Activated T-cell treated with anti-CD3 and anti-CD28 coated beads for 24 hours (primary cell): ENCODE data around the gene TNFRSF11A.

Experiments
- DNase-seq: peaks from one replicate; pipeline ENCODE4 v3.0.0-alpha.2; 2020; ENCODE audit warnings: low read depth

The TNFRSF11A gene

DNA sequence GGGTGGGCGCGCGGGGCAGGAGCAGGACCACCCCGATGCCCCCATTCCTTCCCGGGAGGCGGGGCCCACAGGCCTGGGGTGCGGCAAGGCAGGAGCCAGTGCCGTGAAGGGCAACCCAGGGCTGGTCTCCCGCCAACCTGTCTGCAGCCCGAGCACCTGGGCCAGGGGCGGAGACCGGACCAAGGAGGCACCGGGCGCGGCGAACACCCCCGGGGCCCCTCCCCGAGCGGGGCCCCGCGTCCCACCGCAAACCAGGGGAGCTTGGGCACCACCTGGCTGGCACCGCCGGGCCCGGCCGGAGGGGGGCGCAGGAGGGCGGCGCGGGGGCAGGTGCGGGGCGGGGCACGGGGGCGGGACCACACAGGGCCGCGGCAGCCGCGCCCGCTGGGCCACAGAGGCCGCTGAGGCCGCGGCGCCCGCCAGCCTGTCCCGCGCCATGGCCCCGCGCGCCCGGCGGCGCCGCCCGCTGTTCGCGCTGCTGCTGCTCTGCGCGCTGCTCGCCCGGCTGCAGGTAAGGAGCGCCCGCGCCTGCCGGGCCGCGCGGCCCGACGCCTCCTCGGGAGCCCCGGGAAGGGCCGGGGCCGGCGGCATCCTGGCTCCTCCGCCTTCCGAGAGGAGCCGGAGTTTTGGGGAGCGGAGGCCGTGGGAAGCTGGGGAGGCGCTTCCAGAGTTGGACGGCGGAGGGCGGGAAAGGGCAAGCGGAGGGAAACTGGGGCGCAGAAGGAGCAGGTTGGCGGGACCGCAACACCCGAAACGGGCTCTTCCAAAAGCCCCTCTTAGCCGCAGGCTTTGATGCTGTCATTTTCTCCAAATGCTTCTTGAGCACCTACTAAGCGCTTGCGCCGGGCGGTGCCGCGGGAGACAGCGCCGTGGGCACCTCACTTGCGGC is at the start of gene TNFRSF11A:
Gene TNFRSF11A, plus strand, starts transcription at position 394 of the 889 bp plus-strand sequence. Its CDS starts 43 bp downstream, at position 437.
- peak; percentile 56 for DNase-seq

DNA sequence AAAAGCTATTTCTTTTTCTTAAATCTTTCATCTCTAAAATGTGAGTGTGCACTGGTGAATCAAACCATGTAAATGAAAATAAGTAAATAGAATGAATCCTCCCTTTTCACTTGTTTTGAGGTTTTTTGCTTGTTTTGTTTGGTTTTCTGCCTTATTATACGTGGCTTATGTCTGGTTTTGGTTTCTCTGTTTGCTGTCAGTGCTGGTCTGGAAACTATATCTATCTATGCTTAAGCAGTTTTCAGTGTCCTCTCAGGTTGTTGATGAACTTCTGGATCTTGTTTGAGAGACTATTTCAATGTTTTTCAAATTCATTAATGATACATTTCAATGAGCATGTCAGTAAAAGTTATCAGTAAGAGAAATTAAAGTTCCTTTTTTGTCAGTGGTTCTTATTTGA is 48.1 kb upstream of the TNFRSF11A start:
- DNase-seq, result no peak

DNA sequence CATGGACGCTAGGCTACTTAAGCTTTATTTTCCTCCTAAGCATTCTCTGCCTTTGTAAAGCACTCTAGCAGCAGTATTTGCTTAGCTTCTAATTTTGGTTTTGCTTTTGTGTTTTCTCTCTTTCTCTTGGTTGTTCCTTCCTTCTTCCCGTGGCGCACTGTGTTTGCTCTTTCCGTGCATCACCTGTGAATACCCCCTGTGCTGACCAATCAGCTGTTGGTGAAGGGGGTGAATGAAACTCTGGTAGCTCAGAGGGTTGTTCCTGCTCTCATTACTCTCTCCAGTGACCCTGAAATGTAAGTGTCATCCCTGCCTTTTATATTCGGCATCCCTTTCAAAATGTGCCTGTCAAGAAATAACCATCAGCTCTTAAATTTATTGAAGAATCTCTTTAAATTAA is 45.5 kb upstream of the TNFRSF11A start:
- DNase-seq, result no peak

DNA sequence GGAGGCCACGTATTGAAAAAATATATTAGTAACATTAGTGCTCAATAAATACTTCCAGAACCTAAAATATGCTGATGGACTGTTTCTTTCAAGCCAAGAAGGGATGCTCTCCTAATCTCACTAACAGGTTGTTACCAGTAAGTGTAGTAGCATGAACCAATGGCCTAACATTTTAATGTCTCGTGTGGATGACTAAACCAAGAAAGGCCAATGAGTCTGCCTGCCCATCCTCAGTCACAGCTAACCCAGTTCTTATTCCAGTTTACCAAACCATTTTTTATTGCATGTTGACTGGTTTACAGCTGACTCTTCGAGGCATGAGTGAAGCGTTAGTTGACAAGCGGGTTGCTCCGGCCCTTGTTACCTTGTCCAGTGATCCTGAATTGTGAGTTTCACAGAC is 45.1 kb upstream of the TNFRSF11A start:
- no peak for DNase-seq

- no peak for DNase-seq
These were observed 44.3 kb upstream of the TNFRSF11A start for GRCh38 chr18:62280786-62281185.

DNA sequence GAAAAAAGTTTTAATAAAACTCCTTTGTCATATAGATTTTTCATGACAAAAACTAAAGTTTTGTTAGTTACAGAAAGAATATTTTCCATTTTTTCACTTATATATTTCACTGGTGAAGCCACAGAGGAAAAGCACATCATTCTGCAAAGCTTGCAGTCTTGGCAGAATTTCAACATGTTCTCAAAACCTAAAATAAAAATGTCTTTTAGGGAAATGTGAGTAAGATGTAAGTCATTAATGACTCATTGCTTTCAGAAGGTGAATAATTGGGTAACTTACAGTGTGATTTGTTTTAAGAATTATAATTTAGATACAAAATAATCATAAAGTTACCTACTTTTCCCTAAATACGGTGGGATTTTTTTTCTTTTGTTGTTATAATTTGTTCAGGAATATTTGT is 43.4 kb upstream of the TNFRSF11A start:
- no peak for DNase-seq

- DNase-seq, result no peak
These were observed 42.9 kb upstream of the TNFRSF11A start for GRCh38 chr18:62282188-62282629.

DNA sequence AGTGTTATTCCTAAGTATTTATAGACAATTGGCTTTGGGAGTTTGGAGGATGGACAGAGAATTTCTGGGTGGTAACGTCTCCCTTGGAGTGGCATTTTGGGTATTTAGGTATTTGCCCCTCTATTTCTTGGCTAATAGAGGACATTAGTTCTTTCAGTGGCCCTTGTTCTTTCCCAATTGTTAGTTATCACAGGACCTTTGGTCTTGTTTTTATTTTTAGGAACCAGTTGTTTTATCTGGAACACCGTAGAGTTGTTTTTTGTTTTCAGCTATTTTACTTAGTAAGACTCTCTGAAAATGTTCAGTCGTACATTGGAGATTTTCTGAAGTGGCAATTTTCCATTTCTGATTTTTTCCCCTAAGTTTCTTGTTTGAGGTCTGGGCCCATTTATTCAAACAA is 40.5 kb upstream of the TNFRSF11A start:
- no peak for DNase-seq

DNA sequence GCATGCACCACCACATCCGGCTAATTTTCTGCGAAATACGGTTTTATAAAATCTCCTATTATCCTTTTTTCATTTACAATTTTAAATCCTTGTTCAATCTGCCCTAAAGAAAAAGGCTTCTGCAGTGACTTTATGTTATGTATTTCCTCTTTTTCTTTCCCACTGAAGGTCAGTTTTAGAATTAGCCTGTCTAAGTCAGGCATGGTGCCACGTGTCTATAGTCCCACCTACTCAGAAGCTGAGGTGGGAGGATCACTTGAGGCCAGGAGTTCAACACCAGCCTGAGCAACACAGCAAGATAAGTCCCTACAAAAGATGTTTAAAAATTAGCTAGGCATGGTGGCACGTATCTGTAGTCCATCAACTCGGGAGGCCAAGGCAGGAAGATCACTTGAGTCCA is 39.8 kb upstream of the TNFRSF11A start:
- no peak for DNase-seq

- no peak for DNase-seq
These were observed 37.1 kb upstream of the TNFRSF11A start for GRCh38 chr18:62287781-62288664.

- DNase-seq, result no peak
These were observed 36.5 kb upstream of the TNFRSF11A start for GRCh38 chr18:62288665-62289008.

DNA sequence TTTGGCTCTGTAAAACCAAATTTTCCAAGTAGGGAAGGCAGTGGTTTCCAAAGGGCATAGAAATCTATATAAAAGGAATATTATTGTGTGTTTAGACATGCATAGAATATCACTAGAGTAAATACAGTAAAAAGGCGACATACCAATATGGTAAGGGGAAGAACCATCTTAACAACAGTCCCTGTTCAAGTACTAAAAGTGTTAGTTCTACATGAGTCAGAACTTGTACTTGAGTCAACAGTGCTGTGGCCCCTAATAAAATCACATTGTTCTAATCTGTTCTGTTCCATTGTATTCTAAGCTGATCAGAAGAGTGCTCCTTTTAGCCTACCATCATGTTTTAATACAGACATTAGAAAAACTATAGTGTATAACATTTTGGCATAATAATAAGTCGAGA is 36.1 kb upstream of the TNFRSF11A start:
- DNase-seq, result no peak

DNA sequence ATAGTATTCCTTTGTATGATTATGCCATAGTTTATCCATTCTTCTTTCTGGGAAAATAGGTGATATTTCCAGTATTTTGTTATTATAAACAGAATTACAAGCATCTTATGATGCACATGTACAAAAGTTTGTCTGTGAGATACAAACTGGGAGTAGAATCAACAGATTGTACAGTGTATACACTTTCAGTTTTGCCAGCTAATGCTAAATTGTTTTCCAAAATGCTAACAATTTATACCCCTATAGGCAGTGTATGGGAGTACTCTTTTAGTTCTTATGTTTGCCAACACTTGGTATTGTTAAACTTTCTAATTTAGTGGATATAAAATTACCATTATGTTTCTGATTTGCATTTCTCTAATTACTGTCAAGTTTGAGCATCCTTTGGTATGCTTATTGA is 31.0 kb upstream of the TNFRSF11A start:
- no peak for DNase-seq

DNA sequence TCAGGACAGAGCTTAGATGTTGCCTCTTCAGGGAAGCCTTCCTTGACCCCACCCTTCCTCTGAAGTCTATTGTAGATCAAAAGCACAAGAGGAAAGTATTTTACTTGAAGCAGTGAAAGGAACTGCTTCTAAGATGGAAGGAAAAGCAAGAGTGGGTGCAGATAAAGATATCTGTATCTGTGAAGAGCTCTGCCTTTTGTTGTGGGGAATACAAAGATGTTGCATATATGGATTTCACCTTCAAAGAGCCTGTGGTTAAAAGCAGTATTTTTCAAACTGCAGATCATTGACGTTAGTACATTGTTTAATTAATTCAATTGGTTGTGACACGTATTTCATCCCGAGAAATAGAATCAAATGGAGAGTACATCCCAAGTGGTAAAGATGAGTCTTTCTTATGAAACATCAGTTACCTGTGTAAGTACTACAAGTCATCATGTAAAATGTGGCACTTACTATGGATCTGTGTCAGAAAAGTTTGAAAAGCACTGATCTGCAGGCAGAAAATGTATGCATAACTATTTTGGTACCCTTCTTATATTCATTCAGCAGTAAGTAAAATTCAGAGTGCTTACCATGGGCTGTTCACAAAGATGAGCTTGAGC is 24.6 kb upstream of the TNFRSF11A start:
- no peak for DNase-seq

DNA sequence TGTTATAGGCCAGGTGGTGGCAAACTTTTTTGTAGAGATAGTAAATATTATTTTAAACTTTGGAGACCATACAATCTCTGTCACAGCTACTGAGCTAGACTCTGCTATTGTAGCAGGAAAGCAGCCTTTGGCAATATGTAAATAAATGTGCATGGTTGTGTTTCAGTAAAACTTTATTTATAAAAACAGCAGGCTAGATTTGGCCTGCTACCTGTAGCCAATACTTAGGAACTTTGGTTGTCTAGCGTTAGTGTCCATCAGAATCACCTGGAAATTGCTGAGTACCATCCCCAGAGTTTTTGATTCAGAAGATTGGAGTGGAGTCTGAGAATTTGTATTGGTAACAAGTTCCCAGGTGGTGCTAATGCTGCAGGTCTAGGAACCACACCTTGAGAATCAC is 23.8 kb upstream of the TNFRSF11A start:
- no peak for DNase-seq

DNA sequence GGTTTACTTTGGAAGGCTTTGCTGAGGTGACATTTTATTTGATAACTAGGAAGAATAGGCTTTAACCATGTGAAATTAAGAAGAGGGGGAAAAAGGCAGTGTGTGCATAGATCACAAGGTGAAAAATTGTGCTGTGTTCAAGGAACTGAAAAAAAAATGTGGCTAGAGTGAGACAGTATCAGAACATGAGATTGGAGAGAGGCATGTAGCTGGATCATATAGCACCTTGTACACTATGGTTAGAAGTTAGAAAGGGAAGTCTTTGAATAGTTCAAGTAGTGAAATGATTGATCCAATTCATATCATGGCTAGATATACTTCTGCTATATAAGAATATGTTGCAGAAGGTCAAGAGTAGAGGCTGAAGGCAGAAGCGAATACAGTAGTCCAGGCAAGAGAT is 12.3 kb upstream of the TNFRSF11A start:
- no peak for DNase-seq

- DNase-seq, result no peak
These were observed 6.6 kb upstream of the TNFRSF11A start for GRCh38 chr18:62318228-62319180.

DNA sequence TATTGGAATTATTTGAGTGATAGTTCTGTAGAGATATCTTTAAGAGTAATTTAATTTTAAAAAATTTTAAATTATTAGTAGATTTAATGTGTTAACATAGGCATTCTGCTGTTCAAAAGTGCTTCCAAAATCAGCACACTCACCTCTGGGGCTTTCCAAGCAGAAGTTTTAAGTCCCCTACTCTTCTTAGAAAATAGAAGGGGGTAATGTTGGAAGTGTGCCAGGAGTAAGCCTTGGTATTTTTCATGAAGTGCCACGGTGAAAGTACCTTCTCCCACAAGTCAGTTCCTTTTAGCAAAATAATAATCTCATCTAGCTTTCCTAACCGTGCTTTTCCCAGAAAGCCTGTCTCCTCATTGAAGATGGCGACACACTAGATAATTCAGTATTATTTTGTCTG is 3.9 kb upstream of the TNFRSF11A start:
- no peak for DNase-seq

DNA sequence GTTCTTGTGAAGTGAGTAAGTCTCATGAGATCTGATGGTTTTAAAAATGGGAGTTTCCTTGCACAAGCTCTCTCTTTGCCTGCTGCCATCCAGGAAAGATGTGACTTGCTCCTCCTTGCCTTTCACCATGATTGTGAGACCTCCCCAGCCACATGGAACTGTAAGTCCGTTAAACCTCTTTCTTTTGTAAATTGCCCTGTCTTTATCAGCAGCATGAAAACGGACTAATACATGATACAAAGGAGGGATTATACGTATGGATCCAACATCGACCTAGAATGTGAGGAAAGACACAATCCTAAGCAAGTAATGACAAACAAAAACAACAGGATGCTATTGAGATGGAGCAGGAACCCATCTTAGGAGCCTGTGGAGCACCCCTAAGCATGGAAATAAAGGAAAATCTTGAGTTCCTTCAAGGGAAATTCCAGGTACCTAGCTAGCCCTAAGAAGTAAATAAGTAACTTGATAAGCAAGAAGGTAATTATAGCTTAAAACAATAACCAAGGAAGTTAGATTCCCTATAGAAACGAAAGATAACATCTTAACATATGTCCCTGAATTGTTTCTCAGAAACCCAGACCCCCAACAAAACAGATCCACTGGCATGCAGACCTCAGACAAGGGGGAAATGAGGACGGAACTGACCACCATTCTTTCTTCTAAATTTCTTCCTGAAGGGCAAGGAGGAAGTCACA is 1.5 kb upstream of the TNFRSF11A start:
- no peak for DNase-seq

DNA sequence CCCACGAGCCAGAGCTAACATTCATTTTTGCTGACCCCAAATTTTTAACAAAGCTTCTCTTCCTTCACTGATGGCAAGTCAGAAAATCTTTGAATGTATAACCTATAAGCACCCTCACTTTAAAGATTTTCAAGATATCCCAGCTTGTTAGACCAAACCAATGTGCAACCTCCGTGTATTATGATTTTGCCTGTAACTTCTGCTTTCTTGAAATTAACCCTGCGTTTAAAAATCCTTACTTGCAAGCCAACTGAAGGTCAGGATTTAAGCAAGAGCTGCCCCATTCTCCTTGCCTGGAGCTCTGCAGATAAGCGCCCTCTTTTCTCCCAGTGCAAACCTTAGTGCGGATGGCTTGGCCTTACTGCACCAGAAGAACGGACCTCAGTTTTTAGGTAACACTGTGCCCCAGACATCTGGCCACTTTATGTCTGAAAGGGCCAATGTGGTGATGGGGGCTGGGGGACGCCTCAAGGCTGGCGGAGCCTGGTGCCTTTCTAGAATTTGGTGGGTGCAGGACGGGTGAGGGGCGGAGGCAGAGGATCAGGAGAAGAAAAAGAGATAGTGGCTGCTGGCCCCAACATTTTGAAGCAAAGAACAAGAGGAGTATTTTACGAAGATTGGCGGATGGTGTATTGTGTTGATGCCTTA is 805 bp upstream of the TNFRSF11A start:
- DNase-seq, result no peak
